HepG2 (cell line): Measurements from ENCODE around the gene MUC6.

ENCODE experiments used
- CTCF ChIP-seq: sonication (generic); formaldehyde crosslinking; IDR thresholded peaks from 2 replicates; pipeline ENCODE4 v1.5.0; 2020; ENCODE audit warnings: mild to moderate bottlenecking, missing genetic modification reagents, moderate library complexity
- EZH2 ChIP-seq: conservative IDR thresholded peaks from 2 replicates; pipeline ENCODE4 v1.6.1; 2012; ENCODE audit warnings: mild to moderate bottlenecking, low read depth, low read length, moderate library complexity
- HCFC1 ChIP-seq: fragments of 150-350 bp; IDR thresholded peaks from 2 replicates; pipeline ENCODE4 v1.6.1; 2014; ENCODE audit warnings: low read depth, low read length
- MXD3 ChIP-seq: IDR thresholded peaks from 2 replicates; pipeline ENCODE4 v1.6.1; 2016; ENCODE audit warnings: mild to moderate bottlenecking, missing biosample characterization, missing genetic modification reagents
- POLR2AphosphoS5 ChIP-seq: IDR thresholded peaks from 2 replicates; pipeline ENCODE4 v1.6.1; 2012; ENCODE audit warnings: low read depth, low read length
- ZNF614 ChIP-seq: IDR thresholded peaks from 2 replicates; pipeline ENCODE4 v1.6.1; 2018; ENCODE audit warnings: missing biosample characterization, missing genetic modification reagents, inconsistent platforms, borderline replicate concordance
- ZSCAN31 ChIP-seq: sonication (generic); formaldehyde crosslinking; IDR thresholded peaks from 2 replicates; pipeline ENCODE4 v1.5.0; 2020; ENCODE audit warnings: low read depth, mild to moderate bottlenecking, missing genetic modification reagents

DNA sequence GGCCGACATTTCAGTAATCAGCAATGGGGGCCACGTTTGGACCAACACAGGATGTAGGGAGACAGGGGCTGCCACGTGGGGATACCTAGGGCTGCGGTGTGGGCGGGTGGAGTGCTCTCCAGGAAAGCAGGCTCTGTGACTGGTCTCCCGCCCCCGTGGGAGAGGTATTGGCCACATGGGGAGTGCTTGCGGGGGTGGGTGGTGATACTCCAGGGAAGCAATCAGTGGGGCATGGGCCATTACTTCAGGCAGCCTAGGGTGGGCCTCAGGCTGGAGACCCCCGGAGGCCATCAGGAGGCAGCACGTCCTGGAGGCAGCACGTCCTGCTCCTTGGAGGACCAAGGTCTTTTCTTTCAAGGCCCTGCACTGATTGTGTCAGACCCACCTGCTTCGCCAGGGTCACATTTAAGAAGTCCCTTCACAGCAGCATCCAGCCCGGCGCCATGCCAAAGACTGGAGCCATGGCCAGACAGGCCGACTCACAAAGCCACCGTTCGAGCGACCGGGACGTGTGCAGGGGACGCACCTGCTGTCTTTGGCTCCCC, 35.1 kb upstream of the MUC6 start:
- TF ChIP-seq CTCF (CRISPR knock-in tag) = no peak
- no peak for TF ChIP-seq HCFC1
- TF ChIP-seq ZSCAN31 (CRISPR knock-in tag) = no peak
- TF ChIP-seq MXD3 (CRISPR knock-in tag) = no peak
- TF ChIP-seq POLR2AphosphoS5 = no peak
- TF ChIP-seq EZH2 = no peak
- TF ChIP-seq ZNF614 (CRISPR knock-in tag) = no peak
